Dermis microvascular lymphatic vessel endothelial cell (primary cell): ENCODE data around the gene SLC12A4. TPM values are rescaled to one million over a fixed set of nuclear protein-coding genes. Genes with fewer than 3 reads are reported as not detected.

Experiments
- DNase-seq, 2 donors: peaks; one replicate each; pipeline versions ENCODE4 v3.0.0 to v3.0.0-alpha.2; 2010; ENCODE audit warnings: low read depth in 2 of 2
- total RNA-seq: library from RNA; depleted of rRNA; stranded (reverse); fragments of >200 nt; gene quantifications from 2 replicates; pipeline ENCODE4 v1.2.1, GENCODE V29; 2014

Gene SLC12A4
- total RNA-seq, 1 donor from 2014 or later, result 46.7 TPM

DNA sequence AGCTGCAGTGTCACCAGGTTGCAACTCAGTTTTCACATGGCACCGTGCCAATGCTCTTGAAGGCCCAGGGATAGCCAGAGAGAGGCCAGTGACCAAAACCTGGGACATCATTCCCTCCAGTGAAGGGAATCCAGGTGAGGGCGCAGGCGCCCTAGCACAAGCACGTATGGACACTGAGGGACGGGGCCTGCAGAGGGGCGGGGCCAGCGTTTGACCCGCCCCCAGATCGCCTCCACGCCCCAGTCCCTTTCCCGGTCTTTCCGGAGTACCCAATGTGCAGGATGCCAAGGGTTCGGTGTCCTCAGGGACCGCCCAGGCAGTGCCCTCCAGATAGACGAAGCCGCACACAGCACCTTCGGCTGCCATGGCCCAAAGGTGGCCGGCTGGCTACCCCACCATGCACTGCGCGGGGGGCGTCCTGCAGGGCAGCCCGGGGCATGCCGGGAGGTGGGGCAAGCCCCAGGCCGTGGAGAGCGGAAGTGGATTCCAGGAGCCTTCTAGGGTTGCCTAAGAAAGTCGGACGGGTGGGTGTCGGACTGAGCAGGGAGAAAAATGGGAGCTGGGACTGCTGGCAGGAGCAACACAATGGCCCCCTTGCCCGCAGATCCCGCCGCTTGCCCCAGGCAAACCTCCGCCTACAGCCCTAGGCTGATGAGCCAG, 4.6 kb downstream of the SLC12A4 start:
- no peak for DNase-seq

DNA sequence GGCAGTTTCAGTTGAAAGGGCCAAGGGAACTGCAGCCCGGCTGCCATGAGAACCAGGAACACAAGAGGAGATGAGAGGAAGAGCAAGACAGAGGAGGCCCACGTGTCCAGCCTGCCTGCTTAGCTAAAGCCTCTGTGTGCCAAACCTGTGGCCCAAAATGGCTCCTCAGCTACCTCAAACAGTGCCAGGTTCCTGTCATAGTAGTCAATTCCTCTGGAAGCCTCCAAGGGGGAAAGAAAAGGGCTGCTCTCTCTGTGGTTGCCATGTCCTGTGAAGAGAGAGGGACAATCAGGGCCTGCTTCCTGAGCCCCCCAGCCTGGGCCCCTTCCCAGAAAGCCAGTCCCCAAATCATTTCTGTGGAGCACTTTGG, 5.2 kb downstream of the SLC12A4 start:
- DNase-seq, result no peak

DNA sequence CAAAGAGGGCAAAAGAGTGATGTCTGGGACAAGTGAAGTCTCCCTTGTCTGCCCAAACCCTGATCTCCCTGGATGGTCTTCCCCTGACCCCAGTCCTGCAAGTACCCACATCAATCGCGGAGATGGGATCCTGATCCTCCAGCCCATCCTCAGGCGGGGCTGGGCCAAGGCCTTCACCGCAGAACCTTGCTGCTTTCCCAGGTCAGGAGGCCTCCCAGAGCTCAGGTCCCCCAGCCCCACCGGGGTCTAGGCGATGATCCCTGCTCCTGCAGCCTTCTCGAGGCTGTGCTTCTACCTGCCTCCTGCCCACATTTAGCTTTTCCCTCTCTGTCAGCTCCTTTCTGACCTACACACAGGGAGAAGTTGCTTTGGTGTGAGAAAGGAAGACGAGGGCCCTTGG, 6.3 kb downstream of the SLC12A4 start:
- DNase-seq, result no peak

DNA sequence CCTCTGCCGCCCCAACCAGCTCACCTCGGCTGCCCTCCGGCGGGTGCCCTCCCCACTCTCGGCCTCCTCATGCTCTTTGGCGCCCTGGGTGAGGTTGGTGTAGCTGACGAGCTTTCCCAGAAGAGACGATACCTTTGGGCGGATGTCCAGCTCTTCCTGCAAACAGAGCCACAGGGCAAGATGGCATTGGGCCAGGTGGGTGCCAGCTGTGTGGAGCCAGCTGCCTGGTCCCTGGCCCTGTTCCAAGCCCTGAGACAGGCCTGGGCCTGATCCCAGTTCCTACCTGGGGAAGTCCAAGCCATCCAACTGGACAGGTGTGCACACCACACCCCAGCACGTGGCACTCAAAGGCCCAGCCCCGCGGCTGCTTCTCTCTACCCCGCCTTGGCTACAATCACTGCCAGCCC, 6.9 kb downstream of the SLC12A4 start:
- DNase-seq, result no peak

DNA sequence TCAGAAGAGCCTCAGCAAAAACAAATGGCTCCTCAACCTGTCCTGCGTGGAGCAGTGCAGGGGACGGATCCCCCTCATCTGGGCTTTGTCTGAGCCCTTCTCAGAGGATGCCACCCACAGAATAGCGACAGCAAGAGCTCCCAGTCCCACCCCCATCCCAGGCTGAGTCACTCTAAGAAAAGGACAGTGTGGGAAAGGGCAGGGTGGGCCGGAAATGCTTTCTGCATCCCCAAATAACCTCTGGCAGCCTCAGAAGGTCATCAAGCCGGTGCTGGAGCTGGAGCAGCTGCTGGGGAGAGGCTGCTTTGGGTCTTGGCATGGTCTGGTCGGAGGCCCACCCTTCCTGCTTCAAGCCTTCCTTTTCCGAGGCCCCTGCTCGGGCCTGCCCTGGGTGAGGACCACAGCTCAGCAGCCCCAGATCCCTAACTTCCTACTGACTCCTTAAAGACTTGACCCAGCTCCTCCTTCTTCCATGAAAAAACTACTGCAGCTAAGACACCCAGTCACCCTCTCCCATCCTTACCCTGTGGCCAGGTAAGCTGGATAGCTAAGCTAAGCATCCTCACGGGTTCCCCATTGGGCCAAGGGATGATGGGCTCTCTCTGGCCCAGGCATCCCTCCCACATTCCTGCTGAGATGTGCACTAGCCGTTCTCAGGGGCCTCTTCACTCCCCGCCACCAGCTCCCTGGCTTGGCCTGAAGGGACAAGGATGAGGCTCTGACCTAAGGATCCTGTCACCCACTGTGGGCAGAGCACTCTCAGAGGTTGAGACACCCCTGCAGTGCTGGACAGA, 8.7 kb downstream of the SLC12A4 start:
- DNase-seq, result no peak

DNA sequence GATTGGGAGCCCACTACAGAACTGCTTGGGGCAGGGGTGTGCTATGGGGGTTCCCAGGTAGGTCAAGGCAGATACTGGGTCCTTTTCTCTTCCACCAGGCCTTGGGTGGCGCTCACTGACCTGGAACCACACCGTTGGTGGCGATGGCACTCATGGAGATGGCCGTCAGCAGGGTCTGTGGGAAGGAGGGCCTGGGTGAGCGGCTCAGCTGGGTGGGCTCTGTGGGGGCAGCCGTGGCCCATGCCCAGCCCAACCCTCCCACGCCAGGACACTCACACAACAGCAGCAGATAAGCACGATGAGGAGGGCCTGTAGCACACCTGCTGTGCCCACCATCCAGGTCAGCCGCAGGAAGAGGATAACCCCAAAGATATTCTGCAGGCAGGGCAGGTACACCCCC, 10.8 kb downstream of the SLC12A4 start:
- DNase-seq, result no peak

DNA sequence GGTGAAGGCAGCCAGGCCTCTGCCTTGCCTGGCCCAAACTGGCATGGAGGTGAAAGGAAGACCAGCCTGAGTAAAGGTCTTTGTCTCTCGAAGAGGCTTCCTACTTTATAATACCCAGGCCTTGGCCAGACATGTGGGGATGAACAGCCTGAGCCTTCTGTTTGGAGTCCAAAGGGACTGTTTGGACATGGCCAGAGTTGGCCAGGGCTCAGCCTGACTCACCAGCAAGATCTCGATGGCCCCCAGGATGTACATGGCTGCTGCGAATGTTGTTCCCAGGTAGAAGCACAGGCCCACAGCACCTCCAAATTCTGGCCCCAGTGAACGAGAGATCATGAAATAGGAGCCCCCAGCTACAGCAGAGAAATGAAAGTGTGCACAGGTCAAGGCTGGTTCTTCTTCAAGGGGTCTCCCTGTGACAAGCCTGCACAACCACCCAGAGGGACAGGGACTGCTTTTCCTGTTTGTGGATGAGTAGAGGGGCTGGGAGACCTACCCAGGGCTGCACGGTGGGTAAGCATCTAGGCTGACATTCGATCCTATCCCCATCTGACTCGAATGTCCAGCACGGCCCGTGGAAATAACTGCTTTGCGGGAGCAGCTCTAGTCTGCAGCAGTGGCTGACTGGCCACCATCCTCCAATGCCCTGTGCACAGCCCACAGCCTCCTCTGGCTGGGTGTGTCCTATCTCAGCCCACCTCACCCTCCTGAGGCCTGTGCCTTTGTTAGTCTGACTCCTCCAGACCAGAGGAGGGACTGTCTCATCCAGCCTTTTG, 13.8 kb downstream of the SLC12A4 start:
- DNase-seq, result no peak

DNA sequence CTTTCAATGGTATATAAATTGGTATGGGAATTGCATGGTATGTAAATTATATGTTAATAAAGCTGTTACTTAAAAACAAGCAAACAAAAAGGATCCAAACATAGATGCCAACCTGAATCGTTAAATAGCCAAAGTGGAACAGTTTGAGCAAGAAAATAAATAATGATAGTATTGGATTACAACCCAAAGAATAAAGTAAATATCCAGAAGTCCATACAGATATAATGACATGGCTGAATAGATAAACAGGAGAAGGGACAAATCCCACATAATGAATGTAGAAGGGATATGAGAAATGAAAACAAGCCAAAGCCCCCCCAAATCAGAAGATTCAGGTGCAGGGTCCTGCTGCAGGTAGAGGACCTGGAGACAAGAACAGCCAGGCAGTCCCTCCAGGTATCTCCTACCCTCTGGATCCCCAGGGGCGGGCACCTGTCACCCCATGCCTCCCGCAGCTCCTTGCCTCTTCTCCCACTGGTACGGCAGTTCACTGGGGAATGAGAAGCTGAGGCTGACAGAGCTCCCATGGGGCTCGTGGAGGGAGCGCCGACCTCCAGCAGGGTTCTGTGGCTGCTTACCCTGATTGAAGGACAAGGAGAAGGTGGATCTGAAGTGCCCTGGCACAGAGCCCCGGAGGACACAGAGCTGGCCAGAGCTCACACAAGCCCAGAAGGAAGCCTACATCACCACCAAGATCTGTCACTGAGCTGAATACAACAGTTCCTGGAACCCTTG, 14.6 kb downstream of the SLC12A4 start:
- no peak for DNase-seq

DNA sequence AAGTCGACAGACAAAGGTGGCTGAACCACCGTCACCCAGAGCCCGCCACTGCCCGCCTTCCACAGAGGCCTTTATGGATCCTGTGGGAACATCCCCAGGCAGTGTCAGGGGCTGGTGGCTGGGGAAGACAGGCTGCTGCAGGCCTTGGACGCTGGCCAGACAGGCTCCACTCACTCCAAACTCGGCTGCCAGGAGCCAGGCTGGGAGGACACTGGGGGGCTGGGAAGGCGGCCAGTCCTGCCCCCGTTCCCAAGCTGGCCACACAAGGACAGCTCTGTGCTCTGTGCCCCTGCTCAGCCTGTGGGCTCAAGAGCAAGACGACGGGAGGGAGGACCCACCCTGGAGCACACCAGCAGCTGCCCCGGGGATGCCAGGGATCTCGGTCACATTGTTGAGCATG, 17.0 kb downstream of the SLC12A4 start:
- no peak for DNase-seq

DNA sequence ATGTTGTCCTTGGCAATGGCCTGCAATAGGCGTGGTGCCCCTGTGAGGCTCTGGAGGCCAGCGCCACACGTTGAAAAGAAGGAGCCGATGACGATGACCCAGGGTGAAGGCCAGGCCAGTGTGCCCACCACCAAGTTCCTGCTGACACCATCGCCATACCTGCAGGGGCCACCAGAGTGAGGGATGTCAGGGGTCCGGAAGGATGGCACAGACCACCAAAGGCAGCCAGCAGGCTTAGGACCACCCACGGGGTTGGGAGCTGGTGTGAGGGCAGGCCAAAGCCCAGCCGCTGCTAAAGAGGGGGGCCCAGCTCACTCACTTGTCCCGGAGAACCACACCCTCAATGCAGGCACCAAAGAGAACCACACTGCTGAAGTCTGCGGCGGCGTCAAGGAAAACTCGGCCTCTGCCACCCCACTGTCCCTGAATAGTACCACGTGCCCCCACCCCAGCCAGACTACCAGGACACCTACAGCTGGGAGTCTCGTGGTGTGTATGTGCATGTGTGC, 18.0 kb downstream of the SLC12A4 start:
- no peak for DNase-seq

DNA sequence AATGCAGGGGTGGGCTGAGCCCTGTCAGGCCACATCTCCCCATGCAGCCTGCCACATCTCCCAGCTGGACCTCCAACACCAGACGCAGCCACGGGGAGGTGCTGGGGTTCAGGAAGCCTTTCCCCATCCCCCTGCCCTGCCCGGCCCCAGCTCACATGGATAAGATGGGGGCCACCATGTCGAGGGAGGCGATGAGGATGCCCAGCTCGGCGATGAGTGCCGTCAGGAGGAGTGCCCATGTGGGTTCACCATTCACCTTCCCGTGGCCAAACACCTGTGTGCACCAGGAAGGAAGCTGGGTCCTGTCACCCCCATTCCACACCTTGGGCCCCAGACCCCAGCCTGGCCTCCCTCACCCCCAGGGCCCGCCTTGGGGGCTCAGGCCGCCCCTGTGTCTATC, 18.8 kb downstream of the SLC12A4 start:
- no peak for DNase-seq

DNA sequence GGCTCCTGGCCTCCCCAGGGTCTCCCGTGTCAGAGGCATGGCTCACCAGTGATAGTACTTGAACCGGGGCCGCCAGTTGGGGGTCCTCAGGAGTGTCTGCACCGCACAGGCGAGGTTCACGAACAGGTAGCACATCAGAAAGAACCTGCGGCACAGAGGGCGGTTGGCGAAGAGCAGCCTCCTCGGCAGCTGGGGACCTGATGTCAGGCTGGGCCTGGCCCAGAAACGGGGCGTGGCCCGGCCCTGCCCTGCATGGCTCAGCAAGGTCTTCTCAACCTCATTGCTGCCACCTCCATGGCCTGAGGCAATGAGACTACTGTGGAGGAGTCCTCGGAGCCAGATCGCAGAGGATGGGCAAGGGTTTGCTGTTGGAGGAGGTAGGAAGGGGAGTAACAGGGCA, 20.4 kb downstream of the SLC12A4 start:
- DNase-seq, result no peak

DNA sequence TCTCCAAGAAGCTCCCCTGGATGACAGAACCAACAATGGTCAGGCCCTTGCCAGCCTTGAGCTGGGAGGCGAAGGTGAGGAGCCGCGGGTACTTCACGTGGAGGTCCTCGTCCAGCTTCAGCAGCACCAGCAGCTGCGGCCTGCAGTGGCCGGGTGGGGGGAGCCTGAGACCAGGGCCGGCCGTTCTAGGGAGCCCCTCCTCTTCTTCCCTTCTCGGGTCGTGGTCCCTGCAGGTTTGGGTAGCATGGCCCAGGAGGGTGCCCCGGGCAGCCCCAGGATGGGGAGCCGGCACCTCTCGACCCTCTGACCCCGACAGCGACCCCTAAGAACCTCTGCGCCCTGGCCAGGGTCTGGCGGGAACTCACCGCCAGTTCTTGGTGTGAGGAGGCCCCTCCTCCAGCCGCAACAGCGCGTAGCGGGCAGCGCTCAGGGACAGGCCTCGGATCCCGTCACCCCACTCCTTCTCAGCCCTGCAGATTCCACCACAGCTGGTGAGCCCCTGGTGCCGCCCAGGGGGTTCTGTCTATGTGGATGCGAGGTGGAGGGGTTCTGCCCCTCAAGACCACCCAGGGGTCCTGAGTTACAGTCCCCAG, 21.4 kb downstream of the SLC12A4 start:
- DNase-seq, result no peak

DNA sequence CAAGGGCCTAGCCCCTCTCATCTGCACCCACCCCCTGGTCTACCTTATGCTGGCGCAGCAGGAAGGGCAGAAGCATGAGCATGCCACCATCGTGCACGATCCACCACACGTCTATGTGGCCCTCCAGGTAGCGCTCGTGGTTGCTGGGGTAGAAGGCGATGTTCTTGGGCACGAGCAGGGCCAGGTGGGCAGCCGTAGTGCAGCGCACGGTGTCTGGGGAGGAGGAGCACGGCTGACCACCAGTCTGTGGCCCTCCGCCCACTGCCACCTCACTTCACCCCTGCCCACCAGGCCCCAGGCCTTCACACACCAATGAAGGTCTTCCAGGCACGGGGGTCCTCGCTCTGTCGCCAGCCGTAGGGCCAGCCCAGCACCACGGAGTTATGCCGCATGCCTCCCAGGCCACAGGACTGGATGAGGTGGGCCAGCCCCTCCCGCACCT, 22.3 kb downstream of the SLC12A4 start:
- no peak for DNase-seq

DNA sequence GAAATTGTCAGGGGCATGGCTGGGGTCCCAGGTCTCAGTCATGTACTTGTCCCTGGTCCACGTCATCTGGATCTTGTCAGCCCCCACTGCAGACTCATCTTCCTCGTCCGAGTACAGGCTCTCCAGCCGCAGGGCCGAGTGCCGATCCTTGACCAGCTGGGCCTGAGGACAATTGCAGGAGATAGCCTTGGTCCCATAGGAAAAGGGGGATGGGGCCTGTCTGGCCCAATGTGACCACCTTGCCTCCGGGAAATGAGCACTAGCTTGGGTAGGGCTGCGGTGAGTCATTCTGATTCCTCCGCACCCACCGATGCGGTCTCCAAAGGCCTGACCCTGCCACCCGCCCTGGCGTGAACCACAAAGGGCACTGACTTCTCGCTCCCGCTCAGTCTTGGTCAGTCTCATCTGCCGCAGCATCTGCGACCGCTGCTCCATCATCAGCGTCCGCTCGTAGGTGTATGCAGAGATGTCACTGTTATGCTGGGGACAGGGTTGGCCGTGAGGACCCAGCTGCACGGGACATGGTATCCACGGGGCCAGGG, 23.0 kb downstream of the SLC12A4 start:
- DNase-seq, result no peak

DNA sequence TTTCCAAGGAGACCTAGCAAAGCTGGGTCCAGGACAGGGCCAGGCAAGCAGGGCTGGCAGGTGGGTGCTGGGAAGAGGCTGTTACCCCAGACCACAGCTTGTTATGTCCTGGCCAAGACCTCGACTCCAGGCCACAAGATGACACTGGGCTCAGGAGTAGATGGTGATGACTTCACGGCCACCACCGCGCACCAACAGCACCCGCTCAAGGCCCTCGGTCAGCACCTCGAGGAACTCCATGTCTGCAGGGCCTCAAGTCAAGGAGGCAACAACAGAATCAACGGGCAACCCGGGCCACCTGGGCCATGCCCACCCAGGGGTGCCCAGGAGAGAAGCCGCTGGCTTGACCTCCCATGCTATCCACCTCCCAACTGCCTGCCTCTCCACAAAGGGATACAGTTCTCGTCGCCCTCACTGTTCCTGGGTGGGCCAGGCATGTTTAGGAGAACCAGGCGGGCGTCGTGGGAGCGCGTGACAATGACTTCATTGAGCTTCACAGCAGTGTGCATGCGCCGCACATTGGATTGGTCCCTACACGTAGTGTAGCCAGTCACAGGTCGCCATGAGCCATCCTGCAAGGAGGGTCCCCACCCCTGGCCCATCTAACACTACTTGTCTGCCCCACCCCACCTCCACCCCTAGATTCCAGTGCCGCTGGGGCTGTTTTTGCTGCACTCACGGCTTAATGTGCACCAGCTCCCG, 23.6 kb downstream of the SLC12A4 start:
- DNase-seq, result no peak

DNA sequence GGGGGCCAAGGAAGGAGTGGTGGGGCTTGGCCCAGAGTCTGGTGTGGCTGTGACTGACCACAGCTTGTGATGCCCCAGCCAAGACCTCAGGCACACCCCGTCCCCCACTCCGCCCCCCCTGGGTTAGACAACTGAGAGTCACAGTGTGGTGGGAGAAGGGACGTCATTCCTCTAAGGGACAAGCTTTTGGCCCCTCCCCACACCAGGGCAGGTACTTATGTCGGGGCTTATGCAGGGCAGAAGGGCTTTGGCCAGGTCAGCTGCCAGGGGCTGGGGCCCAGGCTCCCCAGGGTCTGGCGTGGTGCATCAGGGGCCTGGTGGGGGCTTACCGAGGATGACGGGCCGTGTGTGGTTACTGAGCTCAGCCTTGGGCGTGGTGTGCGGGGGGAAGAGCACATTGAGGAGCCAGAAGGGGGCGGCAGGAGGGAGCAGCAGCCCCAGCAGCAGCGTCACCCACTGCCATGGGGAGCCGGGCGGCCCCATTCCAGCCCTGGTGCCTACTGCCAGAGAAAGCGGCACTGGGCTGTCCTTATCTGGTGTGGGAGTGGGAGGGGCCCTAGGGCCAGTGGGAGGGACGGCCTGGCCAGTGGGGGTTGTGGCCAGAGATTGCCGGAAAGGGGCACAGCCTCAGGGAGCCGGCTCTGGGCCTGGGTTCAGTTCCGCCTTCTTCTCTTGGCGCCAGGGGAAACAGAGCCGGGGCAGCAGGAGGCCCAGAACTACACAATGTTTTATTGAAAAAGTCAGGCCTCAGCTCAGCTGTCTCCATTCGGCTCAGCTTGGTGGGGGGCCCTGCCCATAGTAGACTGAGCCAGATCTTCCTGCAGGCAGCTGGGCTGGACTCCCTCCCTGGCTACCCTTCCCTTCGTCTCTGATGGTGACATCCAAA, 24.6 kb downstream of the SLC12A4 start, which contains the start of gene LCAT:
LCAT (minus strand) TSS at position 502 of the 886 bp plus-strand sequence; CDS start at position 483, 19 bp downstream.
- DNase-seq, result no peak

DNA sequence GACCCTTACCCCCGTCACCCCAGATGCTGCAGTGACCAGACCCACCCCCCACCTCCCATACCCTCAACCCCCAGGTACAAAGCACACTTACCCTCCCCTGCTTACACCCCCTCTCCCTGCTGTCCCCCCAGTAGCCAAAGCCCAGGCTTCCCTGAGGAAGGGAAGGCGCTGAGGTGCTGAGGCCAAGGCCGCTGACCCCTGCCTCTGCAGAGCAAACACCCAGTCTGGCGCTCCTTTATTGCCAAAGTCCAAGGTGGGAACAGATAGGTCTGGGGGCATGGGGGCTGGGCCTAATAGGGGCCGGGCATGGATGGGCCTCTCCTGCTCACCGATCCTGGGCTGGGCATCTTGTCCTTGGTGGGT, 25.2 kb downstream of the SLC12A4 start:
- no peak for DNase-seq
